Muscle layer of colon (tissue), 2 donors: ENCODE measurements around the gene SIRT2.
"Not testable (repeated sequence)": the region's sequence is repeated elsewhere in the genome, so short reads cannot be mapped to it uniquely, and the experiment has no call there.

ENCODE experiments used
- H3K27ac ChIP-seq: one replicate; pipeline ENCODE4 v1.7.0; 2013; ENCODE audit warnings: low read depth, mild to moderate bottlenecking, low read length, moderate library complexity
- H3K27me3 ChIP-seq, 2 donors: one replicate each; pipeline ENCODE4 v1.7.0; 2013; ENCODE audit warnings: low read length in 2 of 2, mild to moderate bottlenecking in 2 of 2; ENCODE audit not compliant: insufficient read depth in 2 of 2, control insufficient read depth in 1 of 2
- H3K36me3 ChIP-seq: one replicate; pipeline ENCODE4 v1.7.0; 2013; ENCODE audit warnings: mild to moderate bottlenecking, low read length; ENCODE audit not compliant: insufficient read depth
- H3K4me1 ChIP-seq: one replicate; pipeline ENCODE4 v1.7.0; 2013; ENCODE audit warnings: mild to moderate bottlenecking, low read length; ENCODE audit not compliant: insufficient read depth
- H3K4me3 ChIP-seq, 2 donors: one replicate each; pipeline ENCODE4 v1.7.0; 2013; ENCODE audit warnings: low read length in 2 of 2, low read depth in 1 of 2, mild to moderate bottlenecking in 1 of 2, moderate library complexity in 1 of 2
- H3K9ac ChIP-seq: one replicate; pipeline ENCODE4 v1.7.0; 2013; ENCODE audit warnings: low read length
- H3K9me3 ChIP-seq: one replicate; pipeline ENCODE4 v1.7.0; 2013; ENCODE audit warnings: mild to moderate bottlenecking, low read length
- donor health status: abdominal sarcoma.
- donor health status: Adenocarcinoma of cecum.

Gene SIRT2

DNA sequence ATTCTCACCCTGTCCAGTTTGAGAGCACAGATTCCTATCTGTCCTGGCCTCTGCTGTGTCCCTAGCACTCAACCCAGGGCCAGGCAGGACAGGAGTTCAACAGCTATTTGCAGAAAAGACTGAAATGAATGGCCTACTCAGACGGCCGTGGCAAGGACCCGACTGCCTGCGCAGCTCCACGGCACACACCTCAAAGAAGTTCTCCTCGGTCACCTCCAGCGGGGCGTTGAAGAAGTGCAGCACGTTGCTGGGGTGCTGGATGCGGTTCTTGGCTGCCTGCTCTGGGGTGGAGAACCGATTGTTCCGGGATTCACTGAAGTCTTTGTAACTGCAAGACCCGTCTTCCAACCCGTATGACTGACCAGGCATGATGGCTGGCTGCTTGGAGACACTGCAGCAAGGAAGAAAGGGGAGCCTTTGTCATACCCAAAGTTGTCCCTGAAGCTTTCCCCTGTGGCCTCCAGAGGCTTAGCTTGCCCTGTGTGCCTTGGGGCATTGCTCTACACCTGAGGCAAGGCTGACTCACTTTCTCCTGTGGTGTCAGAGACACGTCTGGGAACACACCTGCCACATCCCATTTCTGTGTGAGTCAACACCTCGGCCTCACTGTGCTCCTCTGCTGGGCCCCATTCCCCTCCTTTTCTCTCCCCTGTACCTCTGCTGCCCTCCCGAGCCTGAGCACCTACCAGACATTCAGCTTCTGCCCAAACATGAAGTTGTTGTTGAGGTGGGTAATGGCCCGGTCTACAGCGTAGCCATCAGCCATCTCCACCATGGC is 61.0 kb downstream of the SIRT2 start:
- Histone ChIP-seq H3K9me3 (no peaks in the 10 kb centered on the region), H3K4me1 (peaks cover 4% of the 10 kb centered on the region), H3K27me3 (no peaks in the 10 kb centered on the region), H3K27ac (no peak overlapping the region), H3K36me3 (peaks cover 76% of the 10 kb centered on the region), H3K4me3 (no peak overlapping the region), H3K9ac (no peak overlapping the region)

DNA sequence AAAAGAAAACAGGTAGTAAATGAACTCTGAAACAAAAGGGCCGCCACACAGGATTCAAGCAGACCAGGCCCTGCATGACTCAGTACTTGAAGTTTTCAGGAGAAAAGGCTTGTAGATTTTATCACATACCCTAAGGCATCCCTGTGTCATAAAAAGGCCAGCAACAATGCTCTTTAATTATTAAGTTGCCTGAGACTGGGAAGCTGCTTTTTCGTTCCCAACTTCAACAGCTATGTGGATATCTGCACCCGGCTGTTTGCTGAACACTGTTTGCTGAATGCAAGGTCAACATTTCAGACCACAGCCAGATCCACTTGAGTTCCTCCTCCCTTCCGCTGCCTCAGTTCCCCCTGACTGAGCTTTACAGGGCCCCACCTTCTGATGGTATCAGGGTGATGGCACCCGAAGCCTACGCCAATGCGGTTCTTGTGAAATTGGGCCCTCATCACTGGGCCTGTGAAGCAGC is 61.7 kb downstream of the SIRT2 start:
- H3K27ac ChIP-seq = no peak overlapping the region

DNA sequence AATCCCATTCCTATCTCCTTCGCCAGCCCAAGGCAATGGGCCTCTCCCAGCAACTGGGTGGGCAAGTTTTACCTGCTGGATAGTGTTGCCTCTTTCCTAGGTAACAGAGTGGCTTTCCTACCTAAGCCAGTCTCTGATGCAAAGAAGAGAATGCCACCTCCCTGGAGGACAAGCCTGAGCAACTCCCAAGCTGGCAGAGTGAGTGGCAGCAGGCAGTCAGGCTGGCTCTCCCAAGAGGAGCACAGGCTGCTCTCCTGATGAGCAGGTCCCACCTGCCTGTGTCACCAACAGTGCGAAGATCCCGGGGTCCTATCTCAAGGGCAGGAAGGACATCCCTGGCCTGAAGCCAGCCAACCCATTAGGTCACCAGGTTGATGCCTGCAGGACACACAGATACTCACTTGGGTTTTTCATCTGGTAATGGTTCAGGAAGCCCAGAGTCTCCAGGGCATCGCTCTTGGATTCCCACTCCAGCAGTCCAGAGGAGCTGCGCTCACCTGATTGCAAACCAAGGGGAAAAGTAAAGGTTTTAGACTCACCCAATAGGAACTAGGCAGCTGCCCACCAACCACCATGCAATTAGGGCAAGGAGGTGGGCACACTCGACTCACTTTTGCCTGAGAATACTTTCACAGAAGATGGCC is 62.3 kb downstream of the SIRT2 start:
- no peaks in the 10 kb centered on the region for H3K27me3 ChIP-seq
- H3K27ac ChIP-seq = no peak overlapping the region
- H3K4me1 ChIP-seq = peaks cover 8% of the 10 kb centered on the region
- H3K36me3 ChIP-seq = peaks cover 63% of the 10 kb centered on the region
- no peak overlapping the region for H3K9ac ChIP-seq
- no peak overlapping the region for H3K4me3 ChIP-seq
- no peaks in the 10 kb centered on the region for H3K9me3 ChIP-seq

More for the DNA sequence above, 61.7 kb downstream of the SIRT2 start:
- no peak overlapping the region for H3K4me3 ChIP-seq
- peaks cover 4% of the 10 kb centered on the region for H3K4me1 ChIP-seq
- H3K27me3 ChIP-seq = no peaks in the 10 kb centered on the region
- no peak overlapping the region for H3K9ac ChIP-seq
- no peaks in the 10 kb centered on the region for H3K9me3 ChIP-seq
- H3K36me3 ChIP-seq = peaks cover 69% of the 10 kb centered on the region

DNA sequence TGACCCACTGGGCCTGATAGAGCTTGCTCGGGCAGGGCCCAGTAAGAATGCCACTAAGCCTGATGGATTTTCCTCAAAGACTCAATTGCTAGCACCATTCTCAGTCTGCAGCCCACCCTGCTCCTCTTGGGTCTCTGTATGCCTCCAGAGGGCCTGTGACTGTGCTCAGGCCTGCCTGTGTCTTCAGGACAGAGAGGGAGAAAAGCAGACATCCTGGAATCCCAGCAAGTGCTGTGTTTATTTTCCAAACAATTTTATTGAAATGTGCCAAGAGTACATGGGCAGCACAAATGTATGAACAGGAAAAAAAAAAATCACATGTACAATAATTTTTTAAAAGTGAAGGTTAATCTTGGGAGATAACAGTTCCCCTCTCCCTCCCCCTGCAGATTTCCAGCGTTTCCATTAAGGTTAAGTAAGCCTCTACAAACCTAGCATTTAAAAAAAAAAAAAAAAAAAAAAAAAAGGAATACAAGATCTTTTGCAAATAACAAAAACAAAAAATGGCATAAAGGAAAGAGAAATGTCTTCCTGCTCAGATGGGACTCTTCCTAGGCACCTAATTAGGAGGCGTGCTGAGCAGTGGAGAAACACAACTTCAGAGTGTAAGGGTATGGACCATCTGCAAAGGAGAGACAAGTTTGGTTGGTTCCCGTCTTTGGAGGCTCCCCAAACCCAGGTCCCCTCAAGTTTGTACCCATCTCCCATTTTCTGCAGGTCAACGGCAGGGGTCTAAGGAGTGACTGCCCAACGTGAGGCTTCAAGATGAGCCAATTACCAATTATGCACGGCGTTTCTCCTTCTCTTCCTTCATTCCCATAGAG is 63.0 kb downstream of the SIRT2 start:
- H3K36me3 ChIP-seq = peaks cover 56% of the 10 kb centered on the region
- peaks cover 11% of the 10 kb centered on the region for H3K4me1 ChIP-seq
- H3K27me3 ChIP-seq = no peaks in the 10 kb centered on the region
- no peak overlapping the region for H3K9ac ChIP-seq
- no peaks in the 10 kb centered on the region for H3K9me3 ChIP-seq
- H3K27ac ChIP-seq = no peak overlapping the region
- no peak overlapping the region for H3K4me3 ChIP-seq

DNA sequence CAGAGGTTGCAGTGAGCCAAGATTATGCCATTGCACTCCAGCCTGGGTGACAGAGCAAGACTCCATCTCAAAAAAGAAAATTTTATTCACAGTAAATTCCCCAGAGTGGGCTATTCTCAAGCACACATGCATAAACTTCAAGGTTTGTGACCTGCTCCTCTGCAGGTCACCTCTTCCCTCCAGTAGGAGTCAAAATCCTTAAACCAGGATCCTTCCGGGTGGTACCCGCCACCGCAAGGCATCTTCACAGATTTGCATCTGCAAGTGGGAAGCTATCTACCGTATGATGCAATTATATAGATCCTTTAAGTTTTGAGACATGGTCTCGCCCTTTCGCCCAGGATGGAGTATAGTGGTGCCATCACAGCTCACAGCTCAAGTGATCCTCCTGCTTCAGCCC is 64.8 kb downstream of the SIRT2 start:
- no peak overlapping the region for H3K9ac ChIP-seq
- peaks cover 42% of the 10 kb centered on the region for H3K36me3 ChIP-seq
- H3K4me1 ChIP-seq = peaks cover 25% of the 10 kb centered on the region
- no peak overlapping the region for H3K27ac ChIP-seq
- no peak overlapping the region for H3K4me3 ChIP-seq
- no peaks in the 10 kb centered on the region for H3K9me3 ChIP-seq
- H3K27me3 ChIP-seq = no peaks in the 10 kb centered on the region

DNA sequence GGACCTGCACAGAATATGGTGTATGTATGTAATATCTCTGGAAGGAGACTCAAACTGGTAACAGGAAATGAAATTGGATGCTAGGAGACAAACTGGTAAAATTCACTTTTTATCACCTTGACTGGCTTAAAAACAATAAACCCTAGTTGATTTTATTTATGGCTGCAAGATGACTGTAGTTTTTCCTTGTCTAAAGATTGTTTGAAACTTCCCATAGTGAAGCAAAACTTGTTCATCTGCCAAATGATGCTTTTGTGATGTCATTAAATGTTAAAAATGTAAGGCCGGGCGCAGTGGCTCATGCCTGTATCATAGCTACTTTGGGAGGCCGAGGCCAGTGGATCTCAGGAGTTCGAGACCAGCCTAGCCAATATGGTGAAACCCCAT is 65.3 kb downstream of the SIRT2 start:
- peaks cover 25% of the 10 kb centered on the region for H3K4me1 ChIP-seq
- no peaks in the 10 kb centered on the region for H3K9me3 ChIP-seq
- H3K9ac ChIP-seq = no peak overlapping the region
- H3K27me3 ChIP-seq = no peaks in the 10 kb centered on the region
- H3K4me3 ChIP-seq = no peak overlapping the region
- no peak overlapping the region for H3K27ac ChIP-seq
- H3K36me3 ChIP-seq = peaks cover 37% of the 10 kb centered on the region

DNA sequence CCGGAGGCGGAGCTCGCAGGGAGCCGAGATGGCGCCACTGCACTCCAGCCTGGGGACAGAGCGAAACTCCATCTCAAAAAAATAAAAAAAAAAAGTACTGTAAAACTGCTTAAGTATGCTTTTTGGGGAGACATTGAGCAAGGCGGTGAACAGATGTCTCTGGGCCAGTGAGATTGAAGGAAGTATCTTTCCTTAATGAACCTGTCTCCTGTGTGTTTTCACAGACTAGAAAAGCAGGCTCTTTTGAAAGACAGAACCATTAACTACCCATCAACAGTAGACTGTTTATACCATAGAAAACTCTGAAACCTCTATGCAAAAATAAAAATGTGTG is 66.4 kb downstream of the SIRT2 start:
- peaks cover 30% of the 10 kb centered on the region for H3K36me3 ChIP-seq
- H3K27ac ChIP-seq = no peak overlapping the region
- H3K9me3 ChIP-seq = no peaks in the 10 kb centered on the region
- H3K4me1 ChIP-seq = peaks cover 25% of the 10 kb centered on the region
- no peak overlapping the region for H3K4me3 ChIP-seq
- no peak overlapping the region for H3K9ac ChIP-seq
- no peaks in the 10 kb centered on the region for H3K27me3 ChIP-seq

DNA sequence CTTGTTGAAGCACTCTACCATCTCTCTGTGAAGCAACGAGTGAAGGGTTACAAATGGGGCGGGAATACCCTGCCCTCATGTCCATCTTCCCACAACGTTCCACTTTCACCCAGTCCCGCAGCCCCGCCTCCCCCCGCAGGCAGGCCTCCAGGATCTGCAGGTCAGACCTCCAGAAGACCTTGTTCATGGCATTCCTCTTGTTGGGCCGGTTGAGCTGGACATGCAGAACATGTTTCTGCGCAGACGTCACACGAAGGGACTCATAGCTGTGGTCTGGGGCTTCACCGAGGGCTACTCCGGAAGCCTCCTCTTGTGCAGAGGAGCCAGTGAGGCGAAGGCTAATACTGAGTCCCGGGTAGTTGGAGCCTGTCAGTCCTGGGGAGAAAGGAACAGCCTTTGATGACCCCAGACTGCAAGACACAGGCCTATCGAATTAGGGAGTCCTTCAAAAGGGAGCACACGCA is 68.2 kb downstream of the SIRT2 start:
- Histone ChIP-seq H3K4me3 (peak overlapping the region; percentile 45 to 99), H3K27ac (peak overlapping the region; percentile 71), H3K36me3 (peaks cover 30% of the 10 kb centered on the region), H3K9me3 (no peaks in the 10 kb centered on the region), H3K9ac (peak overlapping the region; percentile 90), H3K4me1 (peaks cover 31% of the 10 kb centered on the region), H3K27me3 (no peaks in the 10 kb centered on the region)

DNA sequence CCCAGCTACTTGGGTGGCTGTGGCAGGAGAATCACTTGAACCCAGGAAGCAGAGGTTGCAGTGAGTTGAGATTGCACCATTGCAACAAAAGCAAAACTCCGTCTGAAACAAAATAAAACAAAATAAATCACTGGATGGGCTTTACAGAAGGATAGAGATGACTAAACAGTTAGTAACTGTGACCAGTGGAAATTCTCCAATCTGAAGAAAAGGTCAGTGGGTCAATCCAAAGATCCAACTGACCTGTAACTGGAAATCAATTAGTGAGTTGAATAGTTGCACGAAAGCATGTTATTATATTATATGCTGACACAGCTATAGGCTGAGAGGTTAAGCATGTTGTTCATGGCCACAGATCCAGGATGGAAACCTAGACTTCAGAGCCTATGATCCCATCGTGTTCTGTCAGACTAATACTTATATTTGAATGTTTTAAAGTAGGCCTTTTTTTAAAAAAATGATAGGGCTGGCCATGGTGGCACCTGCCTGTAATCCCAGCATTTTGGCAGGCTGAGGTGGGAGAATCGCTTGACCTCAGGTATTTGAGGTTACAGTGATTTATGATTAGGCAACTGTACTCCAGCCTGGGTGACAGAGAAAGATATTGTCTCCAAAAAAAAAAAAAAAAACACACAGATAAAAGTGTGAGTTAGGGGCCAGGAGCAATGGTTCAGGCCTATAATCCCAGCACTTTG is 69.2 kb downstream of the SIRT2 start:
- Histone ChIP-seq H3K4me3 (peak overlapping the region in 1 of 2 donors; percentile 99), H3K4me1 (peaks cover 27% of the 10 kb centered on the region), H3K9ac (peak overlapping the region; percentile 90), H3K27me3 (no peaks in the 10 kb centered on the region), H3K36me3 (peaks cover 23% of the 10 kb centered on the region), H3K27ac (no peak overlapping the region), H3K9me3 (no peaks in the 10 kb centered on the region)

DNA sequence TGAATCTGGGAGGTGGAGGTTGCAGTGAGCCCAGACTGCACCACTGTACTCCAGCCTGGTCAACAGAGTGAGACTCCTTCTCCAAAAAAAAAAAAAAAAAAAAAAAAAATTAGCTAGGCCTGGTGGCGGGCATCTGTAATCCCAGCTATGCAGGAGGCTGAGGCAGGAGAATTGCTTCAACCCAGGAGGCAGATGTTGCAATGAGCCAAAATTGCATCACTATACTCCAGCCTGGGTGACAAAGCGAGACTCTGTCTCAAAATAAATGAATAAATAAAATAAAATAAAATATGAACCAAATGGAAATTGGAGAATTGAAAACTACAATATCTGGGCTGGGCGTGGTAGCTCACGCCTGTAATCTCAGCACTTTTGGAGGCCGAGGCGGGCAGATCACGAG is 70.2 kb downstream of the SIRT2 start:
- H3K9ac ChIP-seq, H3K4me3 ChIP-seq, H3K27me3 ChIP-seq, H3K27ac ChIP-seq, H3K9me3 ChIP-seq: not testable (repeated sequence)
- peaks cover 26% of the 10 kb centered on the region for H3K4me1 ChIP-seq
- peaks cover 22% of the 10 kb centered on the region for H3K36me3 ChIP-seq
